NK-92 (cell line): ENCODE measurements around the gene TIMELESS.
"Not testable (repeated sequence)": the region's sequence is repeated elsewhere in the genome, so short reads cannot be mapped to it uniquely, and the experiment has no call there.

ENCODE experiments used
- DNase-seq: peaks from one replicate; lab custom pipeline; 2025; ENCODE audit not compliant: unreplicated experiment; lab: John Stamatoyannopoulos, UW

TIMELESS gene

GRCh38 chr12:56411781-56412639 is 37.2 kb downstream of the TIMELESS start:
- DNase-seq: no peak

DNA sequence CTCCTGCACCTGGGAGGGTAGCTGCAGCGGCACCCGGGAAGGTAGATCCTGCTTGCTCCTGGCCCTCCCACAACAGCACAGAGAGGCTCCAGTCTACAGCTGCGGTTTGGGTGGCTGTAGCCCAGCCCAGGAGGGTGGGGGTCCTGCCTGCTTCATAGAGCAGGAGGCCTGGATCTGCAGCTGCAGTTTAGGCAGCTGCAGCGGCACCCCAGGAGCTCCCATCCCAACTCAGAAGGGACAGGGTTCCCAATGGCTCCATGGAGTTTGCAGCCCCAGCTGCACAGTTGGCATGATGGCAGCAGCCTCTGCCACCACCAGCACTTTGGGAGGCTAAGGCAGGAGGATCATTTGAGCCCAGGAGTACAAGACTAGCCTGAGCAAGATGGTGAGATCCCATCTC is 38.5 kb downstream of the TIMELESS start:
- DNase-seq: no peak

- no peak for DNase-seq
These were observed 40.3 kb downstream of the TIMELESS start for GRCh38 chr12:56408799-56409417.

DNA sequence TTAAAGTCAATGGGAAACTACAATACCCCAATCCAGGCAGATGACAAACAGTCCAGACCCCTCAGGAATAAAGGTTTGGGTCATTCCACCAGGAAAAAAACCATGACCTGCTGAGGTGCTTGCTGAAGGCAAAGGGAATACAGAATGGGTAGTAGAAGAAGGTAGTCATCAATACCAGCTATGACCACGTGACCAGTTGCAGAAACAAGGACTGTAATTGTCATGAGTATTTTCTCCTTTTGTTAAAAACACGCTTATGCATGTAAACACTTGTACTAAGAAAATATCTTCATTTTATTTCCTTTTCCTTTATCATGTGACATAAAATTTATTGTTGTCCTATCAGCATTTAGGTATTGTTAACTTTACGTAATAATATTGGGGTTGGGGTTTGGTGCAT is 45.0 kb downstream of the TIMELESS start:
- not testable (repeated sequence) for DNase-seq

DNA sequence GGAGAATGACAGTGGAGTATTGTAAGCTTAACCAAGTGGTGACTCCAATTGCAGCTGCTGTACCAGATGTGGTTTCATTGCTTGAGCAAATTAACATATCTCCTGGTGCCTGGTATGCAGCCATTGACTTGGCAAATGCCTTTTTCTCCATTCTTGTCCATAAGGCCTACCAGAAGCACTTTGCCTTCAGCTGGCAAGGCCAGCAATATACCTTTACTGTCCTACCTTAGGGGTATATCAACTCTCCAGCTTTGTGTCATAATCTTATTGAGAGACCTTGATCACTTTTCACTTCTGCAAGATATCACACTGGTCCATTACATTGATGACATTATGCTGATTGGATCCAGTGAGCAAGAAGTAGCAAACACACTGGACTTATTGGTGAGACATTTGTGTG is 47.6 kb downstream of the TIMELESS start:
- not testable (repeated sequence) for DNase-seq

DNA sequence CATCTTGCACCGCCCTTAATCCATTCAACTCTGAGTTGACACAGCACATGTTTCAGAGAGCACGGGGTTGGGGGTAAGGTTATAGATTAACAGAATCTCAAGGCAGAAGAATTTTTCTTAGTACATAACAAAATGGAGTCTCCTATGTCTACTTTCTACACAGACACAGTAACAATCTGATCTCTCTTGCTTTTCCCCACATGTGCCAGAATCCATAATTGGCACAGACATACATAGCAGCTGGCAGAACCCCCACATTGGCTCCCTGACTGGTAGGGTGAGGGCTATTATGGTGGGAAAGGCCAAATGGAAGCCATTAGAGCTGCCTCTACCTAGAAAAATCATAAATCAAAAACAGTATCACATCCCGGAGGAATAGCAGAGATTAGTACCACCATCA is 48.1 kb downstream of the TIMELESS start:
- not testable (repeated sequence) for DNase-seq

DNA sequence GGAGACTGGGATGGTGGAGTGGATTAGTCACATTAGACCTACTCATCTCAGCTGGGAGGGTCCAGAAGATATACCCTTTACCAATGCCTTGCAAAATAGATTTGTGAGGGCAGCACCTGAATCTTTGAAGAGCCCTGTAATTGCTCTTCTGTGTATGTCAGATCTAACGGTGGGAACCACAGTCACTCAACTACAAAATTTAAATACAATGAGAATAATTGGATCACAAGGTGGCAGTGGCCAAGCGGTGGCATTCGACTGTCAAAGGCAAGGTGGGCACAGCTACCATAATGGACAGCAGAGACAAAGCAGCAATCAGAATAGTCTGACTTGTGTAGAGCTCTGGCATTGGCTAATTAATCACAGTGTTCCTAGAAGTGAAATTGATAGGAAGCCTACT is 49.8 kb downstream of the TIMELESS start:
- not testable (repeated sequence) for DNase-seq

DNA sequence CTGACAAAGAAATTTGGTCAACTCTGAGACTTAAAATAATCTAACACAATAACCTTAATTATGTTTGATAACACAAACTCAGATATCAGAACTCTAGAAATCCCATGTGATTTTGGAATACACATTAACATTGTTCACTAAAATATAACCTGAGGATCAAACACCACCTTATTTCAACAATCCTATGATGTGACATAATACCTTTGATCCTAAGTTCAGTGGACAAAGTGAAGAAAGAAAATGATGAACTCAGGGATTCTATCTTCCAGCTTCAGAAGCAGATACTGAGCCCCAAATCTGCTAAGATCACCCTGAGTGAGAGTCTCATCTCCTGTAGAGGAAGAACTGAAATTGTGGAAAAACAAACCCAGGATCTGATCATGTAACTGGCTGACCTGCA is 50.9 kb downstream of the TIMELESS start:
- no peak for DNase-seq

DNA sequence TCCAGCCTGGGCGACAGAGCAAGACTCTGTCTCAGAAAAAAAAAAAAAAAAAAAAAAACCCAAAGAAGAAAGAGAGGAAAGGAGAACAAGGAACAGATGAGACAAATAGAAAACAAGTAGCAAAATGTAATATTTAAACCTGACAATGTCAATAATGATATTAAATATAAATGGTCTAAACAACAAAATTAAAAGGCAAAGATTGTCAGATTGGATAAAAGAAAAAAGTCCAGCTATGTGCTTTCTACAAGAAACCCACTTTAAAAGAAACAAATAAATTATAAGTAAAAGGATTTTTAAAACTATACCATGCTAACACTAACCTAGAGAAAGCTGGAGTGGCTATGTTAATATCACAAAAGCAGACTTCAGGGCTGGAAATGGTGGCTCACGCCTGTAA is 56.9 kb downstream of the TIMELESS start:
- DNase-seq: no peak

GRCh38 chr12:56391721-56392120 is 57.5 kb downstream of the TIMELESS start:
- DNase-seq: no peak

GRCh38 chr12:56389412-56389811 is 59.8 kb downstream of the TIMELESS start:
- DNase-seq: no peak

DNA sequence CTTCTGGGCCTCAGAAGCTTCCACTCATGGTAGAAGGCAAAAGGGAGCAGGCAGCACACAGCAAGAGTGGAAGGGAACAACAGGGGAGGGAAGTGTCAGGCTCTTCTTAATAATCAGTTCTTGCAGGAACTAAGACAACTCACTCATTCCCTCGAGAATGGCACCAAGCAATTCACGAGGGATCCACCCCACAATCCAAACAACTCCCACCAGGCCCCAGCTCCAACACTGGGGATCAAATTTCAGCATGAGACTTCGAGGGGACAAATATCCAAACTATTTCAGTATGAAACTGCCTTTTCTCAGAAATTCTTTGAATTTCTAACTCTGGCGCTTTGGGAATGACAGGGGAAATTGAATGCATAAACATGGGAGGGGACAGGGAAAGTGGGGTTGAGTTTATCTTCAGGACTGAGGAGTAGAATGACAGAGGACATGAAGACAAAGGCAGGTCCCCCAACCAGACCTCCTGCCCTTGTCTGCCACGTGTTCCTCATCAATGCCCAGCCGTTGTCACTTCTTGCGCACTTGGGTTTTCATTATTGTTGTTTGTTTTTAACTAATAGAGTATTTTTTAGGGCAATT is 62.0 kb downstream of the TIMELESS start:
- DNase-seq: no peak

GRCh38 chr12:56385873-56386272 is 63.4 kb downstream of the TIMELESS start:
- DNase-seq: no peak

GRCh38 chr12:56382611-56383010 is 66.6 kb downstream of the TIMELESS start:
- no peak for DNase-seq

GRCh38 chr12:56377989-56378316 is 71.3 kb downstream of the TIMELESS start:
- DNase-seq: no peak

DNA sequence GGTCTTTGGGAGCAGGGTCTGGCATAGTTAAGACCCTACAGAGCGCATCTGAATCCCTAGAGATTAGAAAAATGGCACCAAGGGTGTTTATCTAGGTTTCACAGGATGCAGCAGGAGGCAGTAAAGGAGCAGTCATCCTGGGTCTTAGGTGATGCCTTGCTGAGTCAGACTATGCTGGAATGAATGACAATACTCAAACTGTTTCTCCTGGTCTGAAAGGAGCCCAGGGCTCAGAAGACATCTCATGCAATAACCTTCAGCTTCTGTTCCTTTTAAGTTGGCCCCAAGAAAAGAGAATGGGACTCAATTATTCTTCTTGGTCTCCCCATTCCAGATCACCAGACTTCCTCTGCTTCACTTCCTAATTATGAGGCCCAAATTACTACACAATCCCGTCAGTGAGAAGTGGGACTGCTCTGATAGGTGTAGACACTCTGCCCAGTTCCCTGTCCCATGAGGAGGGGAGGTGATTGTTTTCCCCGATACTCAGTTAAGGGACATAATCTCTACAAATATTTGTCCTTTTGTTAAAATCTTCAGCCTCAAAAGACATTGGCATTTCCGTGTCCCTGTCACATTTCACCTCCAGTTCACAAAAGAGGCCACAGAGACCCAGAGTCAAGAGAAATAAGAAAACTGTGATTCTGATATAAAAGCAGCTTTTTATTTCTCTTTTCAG is 71.8 kb downstream of the TIMELESS start:
- DNase-seq: no peak

DNA sequence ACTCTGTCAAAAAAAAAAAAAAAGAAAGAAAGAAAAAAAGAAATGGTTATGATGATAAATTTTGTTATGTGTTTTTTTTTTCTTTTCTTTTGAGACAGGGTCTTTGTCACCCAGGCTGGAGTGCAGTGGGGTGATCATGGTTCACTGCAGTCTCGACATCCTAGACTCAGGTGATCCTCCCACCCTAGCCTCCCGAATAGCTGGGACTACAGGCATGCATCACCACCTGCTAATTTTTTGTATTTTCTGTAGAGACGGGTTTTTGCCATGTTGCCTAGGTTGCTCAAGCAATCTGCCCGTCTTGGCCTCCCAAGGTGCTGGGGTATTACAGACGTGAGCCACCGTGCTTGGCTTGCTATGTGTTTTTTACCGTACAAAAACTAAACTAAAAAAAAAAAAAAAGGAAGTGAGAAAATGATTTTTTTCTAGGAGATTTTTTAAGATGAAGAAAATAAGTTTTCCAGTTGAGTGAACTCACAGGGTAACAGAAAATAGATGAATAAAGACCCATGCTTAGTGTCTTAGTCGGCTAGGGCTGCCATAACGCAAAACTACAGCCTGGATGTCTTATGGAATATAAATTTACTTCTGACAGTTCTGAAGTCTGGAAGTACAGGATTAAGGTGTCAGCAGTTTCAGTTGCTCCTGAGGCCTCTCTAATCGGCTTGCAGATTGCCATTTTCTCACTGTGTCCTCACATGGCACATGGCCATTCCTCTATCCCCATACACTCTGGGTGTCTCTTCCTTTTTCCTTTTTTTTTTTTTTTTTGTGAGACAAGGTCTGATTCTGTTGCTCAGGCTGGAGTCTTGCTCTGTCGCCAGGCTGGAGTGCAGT is 73.4 kb downstream of the TIMELESS start:
- no peak for DNase-seq

DNA sequence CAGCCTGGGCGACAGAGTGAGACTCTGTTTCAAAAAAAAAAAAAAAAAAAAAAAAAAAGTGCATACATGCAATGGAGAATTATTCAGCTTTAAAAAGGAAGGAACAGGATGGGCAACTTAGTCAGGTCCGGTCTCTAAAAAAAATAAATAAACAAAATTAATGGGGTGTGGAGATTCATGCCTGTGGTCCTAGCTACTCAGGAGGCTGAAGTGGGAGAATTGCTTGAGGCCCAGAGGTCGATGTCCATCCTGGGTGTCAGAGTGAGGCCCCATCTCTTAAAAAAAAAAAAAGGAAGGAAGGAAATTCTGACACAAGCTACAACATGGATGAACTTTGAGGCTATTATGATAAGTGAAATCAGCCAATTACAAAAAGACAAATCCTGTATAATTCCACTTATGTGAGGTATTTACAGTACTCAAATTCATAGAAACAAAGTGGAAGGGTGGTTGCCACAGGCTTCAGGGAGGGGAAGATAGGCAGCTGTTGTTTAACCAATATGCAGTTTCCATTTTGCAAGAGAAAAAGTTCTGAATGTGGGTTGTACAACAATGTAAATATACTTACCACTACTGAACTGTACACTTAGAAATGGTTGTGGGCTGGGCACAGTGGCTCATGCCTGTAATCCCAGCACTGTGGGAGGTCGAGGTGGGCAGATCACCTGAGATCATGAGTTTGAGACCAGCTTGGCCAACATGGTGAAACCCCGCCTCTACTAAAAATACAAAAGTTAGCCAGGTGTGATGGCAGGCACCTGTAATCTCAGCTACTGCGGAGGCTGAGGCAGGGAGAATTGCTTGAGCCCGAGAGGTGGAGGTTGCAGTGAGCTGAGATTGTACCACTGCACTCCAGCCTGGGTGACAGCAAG is 74.3 kb downstream of the TIMELESS start:
- no peak for DNase-seq

GRCh38 chr12:56373515-56373914 is 75.7 kb downstream of the TIMELESS start:
- no peak for DNase-seq

DNA sequence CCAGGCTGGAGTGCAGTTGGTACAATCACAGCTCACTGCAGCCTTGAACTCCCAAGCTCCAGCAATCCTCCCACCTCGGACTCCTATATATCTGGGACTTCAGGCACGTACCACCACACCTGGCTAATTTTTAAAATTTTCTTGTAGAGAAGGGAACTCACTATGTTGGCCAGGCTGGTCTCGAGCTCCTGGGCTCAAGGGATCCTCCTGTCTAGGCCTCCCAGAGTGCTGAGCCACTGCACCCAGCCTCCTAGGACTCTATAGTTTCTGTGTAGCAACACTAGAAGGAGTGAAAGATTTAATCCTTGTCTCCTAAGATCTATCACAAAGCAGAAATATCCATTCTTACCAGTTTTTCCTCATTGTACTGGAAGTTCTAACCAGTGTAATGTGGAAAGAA is 82.3 kb downstream of the TIMELESS start:
- DNase-seq: no peak
